BLaER1 (cell line): ENCODE data around the gene ANKRD11.

Experiments used
- H3K27ac ChIP-seq: shearing (Covaris generic); formaldehyde crosslinking; 2 replicates; pipeline ENCODE4 v1.8.1; 2022
- H3K27me3 ChIP-seq: shearing (Covaris generic); formaldehyde crosslinking; 2 replicates; pipeline ENCODE4 v1.8.1; 2022
- H3K36me3 ChIP-seq: shearing (Covaris generic); formaldehyde crosslinking; 2 replicates; pipeline ENCODE4 v1.8.1; 2022
- H3K4me1 ChIP-seq: shearing (Covaris generic); formaldehyde crosslinking; 2 replicates; pipeline ENCODE4 v1.8.1; 2022
- H3K4me2 ChIP-seq: shearing (Covaris generic); formaldehyde crosslinking; 2 replicates; pipeline ENCODE4 v1.8.1; 2022
- H3K4me3 ChIP-seq: shearing (Covaris generic); formaldehyde crosslinking; 2 replicates; pipeline ENCODE4 v1.8.1; 2022
- H3K9ac ChIP-seq: shearing (Covaris generic); formaldehyde crosslinking; 2 replicates; pipeline ENCODE4 v1.8.1; 2022
- H3K9me3 ChIP-seq: shearing (Covaris generic); formaldehyde crosslinking; 2 replicates; pipeline ENCODE4 v1.8.1; 2022
- H4K20me1 ChIP-seq: shearing (Covaris generic); formaldehyde crosslinking; 2 replicates; pipeline ENCODE4 v1.8.1; 2022
- Cebpa-rat ChIP-seq: shearing (Covaris generic); IDR thresholded peaks from 2 replicates; pipeline ENCODE4 v1.8.1; 2022

Gene ANKRD11

GRCh38 chr16:89507834-89508590 is 17.7 kb upstream of the ANKRD11 start, which contains the start of gene SPG7:
Gene SPG7, plus strand, starts transcription at chr16:89508403. Its CDS starts 15 bp downstream, at chr16:89508418.
- Histone ChIP-seq H3K36me3 (peaks cover 27% of the 10 kb centered on the region), H3K4me3 (peak within 1 kb of the TSS; percentile 98), H3K9ac (peak within 1 kb of the TSS; percentile 98), H3K4me2 (peak within 1 kb of the TSS; percentile 100), H4K20me1 (peaks cover 29% of the 10 kb centered on the region), H3K4me1 (peaks cover 62% of the 10 kb centered on the region), H3K9me3 (no peaks in the 10 kb centered on the region), H3K27ac (peak within 1 kb of the TSS; percentile 97), H3K27me3 (no peaks in the 10 kb centered on the region)
- TF ChIP-seq Cebpa-rat = no peak

DNA sequence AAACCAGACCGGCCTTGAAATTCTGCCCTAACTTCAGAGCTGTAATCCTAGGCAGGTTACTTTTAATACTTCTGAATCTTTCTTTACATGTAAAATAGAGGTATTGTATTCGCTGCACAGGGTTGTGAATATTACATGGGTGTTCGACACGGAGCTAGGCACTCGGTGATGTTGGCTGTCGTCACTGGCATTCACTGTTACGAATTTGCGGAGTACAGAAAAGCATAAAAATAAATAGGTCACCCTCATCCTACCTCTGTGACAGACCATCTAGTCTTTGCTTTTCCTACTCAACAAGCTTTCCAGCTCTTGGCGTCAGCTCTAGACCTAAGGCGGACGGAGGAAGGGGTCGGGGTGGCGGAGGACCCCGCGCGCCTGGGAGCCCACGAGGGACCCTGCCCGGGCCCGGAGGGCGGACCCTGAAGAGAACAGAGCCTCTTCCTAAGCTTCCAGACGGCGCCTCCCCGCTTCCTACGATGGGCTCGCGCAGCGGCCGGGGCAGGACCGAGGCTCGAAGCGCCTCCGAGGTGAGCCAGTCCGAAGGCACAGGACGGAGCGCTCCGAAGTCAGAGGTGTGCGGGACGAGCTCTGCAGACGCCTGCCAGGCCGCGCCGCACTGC is 17.0 kb upstream of the ANKRD11 start:
- no peak for TF ChIP-seq Cebpa-rat
- Histone ChIP-seq H3K4me1 (peaks cover 62% of the 10 kb centered on the region), H3K27ac (peak overlapping the region; percentile 97), H3K27me3 (no peaks in the 10 kb centered on the region), H4K20me1 (peaks cover 29% of the 10 kb centered on the region), H3K9me3 (no peaks in the 10 kb centered on the region), H3K36me3 (peaks cover 21% of the 10 kb centered on the region), H3K4me2 (peak overlapping the region; percentile 100), H3K4me3 (peak overlapping the region; percentile 98), H3K9ac (peak overlapping the region; percentile 98)

DNA sequence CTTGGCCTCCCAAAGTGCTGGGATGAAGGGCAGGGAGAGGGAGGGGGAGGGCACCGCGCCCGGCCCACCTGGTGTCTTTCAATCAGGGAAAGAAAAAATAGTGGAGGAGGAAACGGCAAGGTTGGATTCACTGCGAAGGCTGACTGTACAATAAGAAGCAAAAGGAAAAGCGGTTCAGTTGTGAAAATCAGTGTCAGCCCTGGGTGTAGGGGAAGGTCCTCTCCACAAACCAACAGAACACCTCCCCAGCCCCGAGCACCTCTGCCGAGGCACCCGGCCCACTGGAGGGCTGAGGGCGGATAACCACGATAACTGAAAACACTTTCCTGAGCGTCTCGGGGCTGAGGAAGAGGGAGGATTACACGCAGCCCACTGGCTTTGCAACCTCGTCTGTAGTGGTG is 16.4 kb upstream of the ANKRD11 start:
- peak overlapping the region; percentile 98 for H3K9ac ChIP-seq
- no peaks in the 10 kb centered on the region for H3K9me3 ChIP-seq
- H3K36me3 ChIP-seq = peaks cover 16% of the 10 kb centered on the region
- peak overlapping the region; percentile 98 for H3K4me3 ChIP-seq
- no peaks in the 10 kb centered on the region for H3K27me3 ChIP-seq
- H3K27ac ChIP-seq = peak overlapping the region; percentile 97
- peak overlapping the region; percentile 100 for H3K4me2 ChIP-seq
- peaks cover 62% of the 10 kb centered on the region for H3K4me1 ChIP-seq
- H4K20me1 ChIP-seq = peaks cover 29% of the 10 kb centered on the region
- TF ChIP-seq Cebpa-rat = no peak

DNA sequence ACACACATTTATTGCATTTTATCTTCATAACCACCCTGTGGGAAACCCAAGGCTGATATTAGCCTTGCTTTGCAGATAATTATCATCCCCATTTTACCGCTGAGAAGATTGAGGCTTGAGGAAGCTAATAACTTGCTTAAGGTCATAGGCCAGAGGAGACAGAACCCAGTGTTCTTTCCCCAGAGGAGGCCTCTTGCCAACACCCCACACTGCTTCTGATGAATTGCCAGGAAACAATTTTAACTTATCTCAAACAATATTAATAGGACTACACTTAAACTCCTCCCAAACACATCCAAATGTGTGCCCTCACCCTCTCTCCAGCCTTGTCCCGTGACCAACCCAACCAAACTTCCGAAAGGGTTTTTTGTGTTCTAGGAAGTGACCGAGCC is 15.7 kb upstream of the ANKRD11 start:
- H3K27ac ChIP-seq = peak overlapping the region; percentile 97
- TF ChIP-seq Cebpa-rat = no peak
- H3K36me3 ChIP-seq = peaks cover 9% of the 10 kb centered on the region
- H3K27me3 ChIP-seq = no peaks in the 10 kb centered on the region
- H3K4me1 ChIP-seq = peaks cover 57% of the 10 kb centered on the region
- H3K4me3 ChIP-seq = peak overlapping the region; percentile 52
- no peaks in the 10 kb centered on the region for H3K9me3 ChIP-seq
- peak overlapping the region; percentile 100 for H3K4me2 ChIP-seq
- peaks cover 29% of the 10 kb centered on the region for H4K20me1 ChIP-seq
- H3K9ac ChIP-seq = peak overlapping the region; percentile 57

DNA sequence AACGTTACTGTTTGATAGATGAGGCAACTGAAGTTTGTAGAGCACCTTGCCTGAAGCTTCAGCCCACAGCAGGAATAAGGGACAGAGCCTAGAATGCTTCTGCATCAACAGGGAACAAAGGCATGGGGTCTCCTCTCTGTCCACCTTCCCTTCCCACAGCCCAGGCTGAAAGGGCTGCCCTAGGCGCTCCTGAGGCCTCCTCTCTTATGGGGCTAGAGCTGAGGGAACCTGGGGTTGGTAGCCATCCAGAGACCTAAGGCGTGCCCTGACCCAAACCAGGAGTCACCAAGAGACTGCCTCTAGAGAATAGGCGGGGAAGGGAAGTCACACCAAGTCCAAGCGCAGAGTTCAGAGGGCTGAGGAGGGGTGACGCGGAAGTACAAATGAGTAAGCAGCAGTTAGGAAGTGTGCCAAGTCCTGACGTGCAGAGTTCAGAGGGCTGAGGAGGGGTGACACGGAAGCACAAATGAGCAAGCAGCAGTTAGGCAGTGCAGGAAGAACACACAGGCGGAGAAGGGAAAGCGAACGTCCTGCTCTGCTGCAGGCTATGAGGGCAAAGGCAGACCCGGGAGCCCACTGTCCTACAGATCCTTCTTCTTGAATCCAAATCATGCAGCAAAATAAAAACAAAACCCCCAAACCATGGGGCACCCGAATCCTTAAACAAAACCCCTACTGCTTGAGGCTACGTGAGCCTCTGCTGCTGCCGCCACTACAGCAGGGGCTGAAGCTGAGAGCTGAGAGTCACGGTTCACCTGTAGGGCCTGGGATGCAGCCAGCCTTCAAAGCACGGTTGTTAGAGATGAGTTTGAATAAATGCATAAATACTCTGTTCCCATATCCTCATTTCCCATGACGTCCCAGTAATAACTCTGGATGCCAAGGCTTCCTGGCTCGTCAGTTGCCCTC is 15.1 kb upstream of the ANKRD11 start:
- Histone ChIP-seq H3K36me3 (peaks cover 2% of the 10 kb centered on the region), H3K4me2 (peak overlapping the region; percentile 100), H3K9ac (peak overlapping the region; percentile 57), H3K27me3 (no peaks in the 10 kb centered on the region), H3K27ac (peak overlapping the region; percentile 97), H3K9me3 (no peaks in the 10 kb centered on the region), H3K4me3 (peak overlapping the region; percentile 52), H4K20me1 (peaks cover 22% of the 10 kb centered on the region), H3K4me1 (peaks cover 51% of the 10 kb centered on the region)
- no peak for TF ChIP-seq Cebpa-rat

DNA sequence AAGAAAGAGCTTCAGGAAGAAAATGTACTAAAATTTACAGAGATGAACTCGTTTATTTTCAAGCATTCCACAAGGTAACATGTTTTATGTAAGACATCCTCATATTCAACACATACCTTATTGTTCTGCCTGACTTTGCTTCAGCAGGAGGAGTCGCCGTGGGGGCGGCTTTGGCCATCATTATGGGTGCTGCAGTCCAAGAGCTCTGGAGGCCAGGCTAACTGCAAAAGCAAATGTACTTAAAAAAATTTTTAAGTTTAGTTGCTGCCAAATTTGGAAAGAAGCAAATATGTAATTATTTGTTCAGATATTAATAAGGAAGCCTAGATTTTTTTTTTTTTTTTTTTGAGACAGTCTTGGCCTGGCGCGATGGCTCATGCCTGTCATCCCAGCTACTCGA is 13.7 kb upstream of the ANKRD11 start:
- Histone ChIP-seq H3K27ac (no peak overlapping the region), H3K4me2 (no peak overlapping the region), H3K36me3 (peaks cover 7% of the 10 kb centered on the region; the same call in 1 of the 2 replicates), H3K9me3 (no peaks in the 10 kb centered on the region), H3K4me1 (peaks cover 37% of the 10 kb centered on the region), H3K9ac (no peak overlapping the region), H4K20me1 (peaks cover 8% of the 10 kb centered on the region), H3K27me3 (no peaks in the 10 kb centered on the region), H3K4me3 (no peak overlapping the region)
- TF ChIP-seq Cebpa-rat = no peak

DNA sequence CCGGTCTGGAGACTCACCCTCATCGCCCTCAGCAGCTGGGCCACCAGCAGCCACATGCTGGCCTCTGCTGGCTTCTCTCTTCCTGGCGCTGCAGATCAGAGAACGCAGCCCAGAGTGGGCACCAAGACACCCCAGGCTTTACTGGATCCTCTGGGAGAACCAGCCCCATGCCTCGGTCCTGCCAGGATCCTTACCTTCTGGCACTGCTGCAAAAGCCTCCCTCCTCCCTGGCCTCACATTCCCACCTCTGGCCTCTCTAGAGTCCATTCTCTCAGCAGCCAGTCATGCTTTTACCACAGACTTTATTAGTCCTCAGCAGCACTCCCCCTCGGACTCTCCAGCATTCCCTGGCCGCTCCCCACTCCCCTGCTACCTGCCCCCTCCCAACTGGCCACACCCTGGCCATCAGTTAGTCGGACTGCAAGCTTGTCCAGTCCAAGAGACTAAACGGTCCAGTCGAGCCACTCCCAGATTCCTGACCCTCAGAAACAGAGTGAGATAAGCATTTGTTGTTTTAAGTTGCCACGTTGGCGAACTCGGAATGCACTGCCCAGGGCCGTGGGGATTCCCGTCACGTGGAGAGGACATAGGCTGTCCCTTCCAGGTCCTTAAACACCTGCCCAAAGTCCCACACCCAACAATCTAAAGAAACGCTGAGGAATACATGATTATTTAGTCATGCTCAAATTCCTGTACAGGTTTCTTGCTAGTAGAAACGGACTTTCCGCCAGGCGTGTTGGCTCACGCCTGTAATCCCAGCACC is 11.9 kb upstream of the ANKRD11 start:
- no peaks in the 10 kb centered on the region for H3K27me3 ChIP-seq
- H3K4me2 ChIP-seq = no peak overlapping the region
- H3K9me3 ChIP-seq = no peaks in the 10 kb centered on the region
- H3K36me3 ChIP-seq = peaks cover 13% of the 10 kb centered on the region
- H4K20me1 ChIP-seq = no peaks in the 10 kb centered on the region
- H3K4me1 ChIP-seq = peaks cover 30% of the 10 kb centered on the region
- H3K9ac ChIP-seq = no peak overlapping the region
- no peak overlapping the region for H3K4me3 ChIP-seq
- no peak for TF ChIP-seq Cebpa-rat
- no peak overlapping the region for H3K27ac ChIP-seq

GRCh38 chr16:89499767-89500166 is 9.4 kb upstream of the ANKRD11 start:
- no peaks in the 10 kb centered on the region for H3K27me3 ChIP-seq
- no peak for TF ChIP-seq Cebpa-rat
- no peaks in the 10 kb centered on the region for H3K9me3 ChIP-seq
- no peak overlapping the region for H3K27ac ChIP-seq
- no peak overlapping the region for H3K4me2 ChIP-seq
- peaks cover 18% of the 10 kb centered on the region for H3K36me3 ChIP-seq
- H4K20me1 ChIP-seq = peaks cover 8% of the 10 kb centered on the region
- peaks cover 5% of the 10 kb centered on the region for H3K4me1 ChIP-seq
- no peak overlapping the region for H3K4me3 ChIP-seq
- no peak overlapping the region for H3K9ac ChIP-seq

DNA sequence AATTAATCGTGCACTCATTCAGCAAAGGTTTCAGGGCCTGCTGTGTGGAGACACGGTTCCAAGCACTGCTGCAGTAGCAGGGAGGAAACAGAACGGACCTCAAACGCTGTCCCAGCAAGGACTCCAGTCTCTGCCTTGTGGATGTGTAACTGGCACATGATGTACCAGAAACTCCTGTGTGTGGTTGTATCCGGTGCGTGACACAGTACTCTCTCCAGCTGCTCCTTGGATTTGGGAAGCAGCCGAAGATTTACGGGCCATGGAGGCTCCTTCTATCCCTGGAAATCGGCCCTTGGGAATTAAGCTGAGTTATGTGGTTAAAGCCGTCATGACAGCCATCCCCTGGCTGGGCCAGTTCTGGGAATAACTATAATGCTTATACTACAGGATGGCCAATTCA is 8.5 kb upstream of the ANKRD11 start:
- Histone ChIP-seq H3K27me3 (no peaks in the 10 kb centered on the region), H3K27ac (no peak overlapping the region), H3K9ac (no peak overlapping the region), H3K4me3 (no peak overlapping the region), H3K4me2 (no peak overlapping the region), H3K4me1 (peaks cover 2% of the 10 kb centered on the region), H3K36me3 (peaks cover 24% of the 10 kb centered on the region), H3K9me3 (no peaks in the 10 kb centered on the region), H4K20me1 (peaks cover 16% of the 10 kb centered on the region)
- no peak for TF ChIP-seq Cebpa-rat
